HepG2 (cell line): ENCODE results near the gene ISOC2. TPM values are rescaled to one million over a fixed set of nuclear protein-coding genes. Genes with fewer than 3 reads are reported as not detected.
A peak's percentile ranks its signal among the peaks of the same experiment; 100 is the strongest.

Experiments
- KDM5A ChIP-seq: fragments of 200-600 bp; sonication (generic); IDR thresholded peaks from 2 replicates; pipeline ENCODE4 v1.7.0; 2018; ENCODE audit warnings: antibody characterized with exemption, mild to moderate bottlenecking, low read length, borderline replicate concordance
- POLR2G ChIP-seq: fragments of 200-400 bp; formaldehyde crosslinking; IDR thresholded peaks from 2 replicates; pipeline ENCODE4 v1.6.1; 2018; ENCODE audit warnings: mild to moderate bottlenecking, low read depth, low read length, moderate library complexity
- REST ChIP-seq, 2 experiments: IDR thresholded peaks; 2 replicates each; pipeline ENCODE4 v1.6.1; 2011 to 2012; ENCODE audit warnings: low read length in 2 of 2, borderline replicate concordance in 1 of 2, low read depth in 1 of 2, mild to moderate bottlenecking in 1 of 2, moderate library complexity in 1 of 2
- STAG1 ChIP-seq: sonication (generic); formaldehyde crosslinking; IDR thresholded peaks from 2 replicates; pipeline ENCODE4 v1.4.0; 2020; ENCODE audit warnings: missing genetic modification reagents
- ZFX ChIP-seq: sonication (generic); formaldehyde crosslinking; IDR thresholded peaks from 2 replicates; pipeline ENCODE4 v1.4.0; 2020; ENCODE audit warnings: mild to moderate bottlenecking, low read depth, missing genetic modification reagents, moderate library complexity
- ZNF724P ChIP-seq: sonication (generic); formaldehyde crosslinking; IDR thresholded peaks from 2 replicates; pipeline ENCODE4 v1.8.0; 2022; ENCODE audit warnings: missing genetic modification reagents, borderline replicate concordance
- ZNF776 ChIP-seq: sonication (generic); formaldehyde crosslinking; IDR thresholded peaks from 2 replicates; pipeline ENCODE4 v1.4.0; 2020; ENCODE audit warnings: mild to moderate bottlenecking, missing genetic modification reagents
- polyA plus RNA-seq, 8 experiments: library from polyadenylated mRNA; depleted of rRNA in 3 of 8; stranded (reverse) in 7 of 8; unstranded in 1 of 8; fragments of >200 nt; fragmentation: Illumina TruSeq in 4 of 8; extraction: Trizol in 4 of 8; gene quantifications; 2 replicates each; pipeline versions ENCODE4 v1.2.1 to v1.2.3, GENCODE V29; 2011 to 2016; ENCODE audit warnings: low read depth in 4 of 8, missing spikeins in 1 of 8, mixed read lengths in 1 of 8; ENCODE audit not compliant: insufficient read depth in 1 of 8
- total RNA-seq, 5 experiments: library from RNA; depleted of rRNA; stranded (reverse); fragments of >200 nt; fragmentation: Illumina TruSeq; extraction: Trizol; gene quantifications; 2 replicates each; pipeline ENCODE4 v1.2.3, GENCODE V29; 2016; ENCODE audit warnings: low read depth in 1 of 5
- TF ChIP-seq, protein P1 (sequence below): sonication (generic); formaldehyde crosslinking; IDR thresholded peaks from 2 replicates; pipeline ENCODE4 v1.5.1; 2020; ENCODE audit warnings: mild to moderate bottlenecking, missing genetic modification reagents, moderate library complexity

The ISOC2 gene
- total and polyA plus RNA-seq, 2 of the 13 experiments (the other 11 are each of a cell fraction or from before 2014, with no cell fraction given): 76.8 to 105 TPM

- TF ChIP-seq STAG1 (0 out of 2 replicates have a peak, but pooled peaks have one; percentile 8), ZFX (CRISPR knock-in tag) (peak; percentile 76; the same call in 1 of the 2 replicates), KDM5A (0 out of 2 replicates have a peak, but pooled peaks have one; percentile 35), ZNF776 (CRISPR knock-in tag) (peak; percentile 89; the same call in 1 of the 2 replicates), REST (IDR thresholded peaks at IDR 0.05; ENCODE audit: borderline replicate concordance in 1 of 2, low read depth in 1 of 2, low read length in 2 of 2) (peak in 1 of 2 experiments; percentile 14; a peak in 1 of 4 replicates), ZNF724P (CRISPR knock-in tag) (0 out of 2 replicates have a peak, but pooled peaks have one; percentile 76), POLR2G (peak; percentile 98)
- TF ChIP-seq, protein P1, sequence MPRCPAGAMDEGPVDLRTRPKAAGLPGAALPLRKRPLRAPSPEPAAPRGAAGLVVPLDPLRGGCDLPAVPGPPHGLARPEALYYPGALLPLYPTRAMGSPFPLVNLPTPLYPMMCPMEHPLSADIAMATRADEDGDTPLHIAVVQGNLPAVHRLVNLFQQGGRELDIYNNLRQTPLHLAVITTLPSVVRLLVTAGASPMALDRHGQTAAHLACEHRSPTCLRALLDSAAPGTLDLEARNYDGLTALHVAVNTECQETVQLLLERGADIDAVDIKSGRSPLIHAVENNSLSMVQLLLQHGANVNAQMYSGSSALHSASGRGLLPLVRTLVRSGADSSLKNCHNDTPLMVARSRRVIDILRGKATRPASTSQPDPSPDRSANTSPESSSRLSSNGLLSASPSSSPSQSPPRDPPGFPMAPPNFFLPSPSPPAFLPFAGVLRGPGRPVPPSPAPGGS (CRISPR knock-in tag): peak; percentile 39; the same call in 1 of the 2 replicates
These were observed 54.0 kb downstream of the ISOC2 start, which contains the start of gene UBE2S (continued) for GRCh38 chr19:55407550-55407799.
